Activated CD8-positive, alpha-beta memory T cell treated with anti-CD3 and anti-CD28 coated beads for 1 hour (primary cell): ENCODE data around the gene TYRO3.

ENCODE experiments used
- DNase-seq, 2 donors: peaks; one replicate each; pipeline ENCODE4 v3.0.0-alpha.2; 2020; ENCODE audit warnings: low read depth in 1 of 2; ENCODE audit errors: extremely low read depth in 1 of 2

Gene TYRO3

DNA sequence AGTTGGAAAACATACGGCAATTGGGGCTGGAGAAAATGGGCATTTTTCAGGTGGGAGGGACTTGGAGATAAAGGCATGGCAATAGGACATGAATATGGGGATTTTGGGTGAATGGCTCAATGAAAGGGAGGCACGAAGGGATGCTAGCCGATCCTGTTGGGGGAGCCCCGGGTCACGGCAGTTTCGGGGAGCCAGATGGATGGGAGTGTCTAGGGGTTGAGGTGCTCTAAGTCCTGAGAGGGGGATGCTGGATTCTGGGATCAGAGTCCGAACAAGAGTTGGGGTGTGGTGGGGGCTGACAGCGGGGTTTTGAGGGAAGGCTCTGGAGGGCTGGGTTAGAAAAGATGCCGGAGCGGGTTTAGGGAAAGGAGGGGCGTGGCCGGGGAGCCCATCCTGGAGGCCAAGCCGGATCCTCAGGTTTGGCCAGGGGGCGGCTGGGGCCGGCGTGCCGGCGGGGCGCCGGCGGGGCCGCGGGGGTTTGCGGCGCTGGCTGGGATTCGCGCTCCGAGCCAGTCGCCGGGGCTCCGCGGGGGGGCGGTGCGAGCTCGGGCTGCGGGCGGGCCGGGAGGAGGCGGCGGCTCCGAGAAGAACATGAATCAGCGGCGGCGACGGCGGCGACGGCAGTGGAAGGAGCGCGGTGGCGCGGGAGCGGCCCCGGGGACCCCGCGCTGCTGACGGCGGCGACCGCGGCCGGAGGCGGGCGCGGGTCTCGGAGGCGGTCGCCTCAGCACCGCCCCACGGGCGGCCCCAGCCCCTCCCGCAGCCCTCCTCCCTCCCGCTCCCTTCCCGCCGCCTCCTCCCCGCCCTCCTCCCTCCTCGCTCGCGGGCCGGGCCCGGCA is at the start of gene TYRO3:
Gene TYRO3, plus strand, starts transcription at position 813 of the 839 bp plus-strand sequence. CDS start 46 bp downstream, outside the sequence.
- DNase-seq = peak; percentile 33 to 58

DNA sequence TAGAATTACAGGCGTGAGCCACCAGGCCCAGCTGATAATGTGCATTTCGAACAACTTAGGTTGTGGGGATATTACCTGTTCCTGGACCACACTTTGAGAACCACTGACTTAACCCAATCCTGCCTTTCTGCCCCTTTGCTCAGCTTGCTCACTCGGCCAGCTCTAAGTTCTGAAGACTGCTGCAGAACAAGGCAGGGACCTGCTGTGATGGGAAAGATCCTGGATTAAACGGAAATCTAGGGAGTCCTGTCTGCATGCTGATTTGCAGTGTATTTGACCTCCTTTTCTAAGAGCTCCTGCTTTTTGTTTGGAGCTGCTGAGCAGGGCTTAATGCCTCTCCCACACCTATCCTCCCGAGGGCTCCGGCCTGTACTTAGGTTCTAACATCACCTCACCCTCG is 48.3 kb upstream of the TYRO3 start:
- no peak for DNase-seq

DNA sequence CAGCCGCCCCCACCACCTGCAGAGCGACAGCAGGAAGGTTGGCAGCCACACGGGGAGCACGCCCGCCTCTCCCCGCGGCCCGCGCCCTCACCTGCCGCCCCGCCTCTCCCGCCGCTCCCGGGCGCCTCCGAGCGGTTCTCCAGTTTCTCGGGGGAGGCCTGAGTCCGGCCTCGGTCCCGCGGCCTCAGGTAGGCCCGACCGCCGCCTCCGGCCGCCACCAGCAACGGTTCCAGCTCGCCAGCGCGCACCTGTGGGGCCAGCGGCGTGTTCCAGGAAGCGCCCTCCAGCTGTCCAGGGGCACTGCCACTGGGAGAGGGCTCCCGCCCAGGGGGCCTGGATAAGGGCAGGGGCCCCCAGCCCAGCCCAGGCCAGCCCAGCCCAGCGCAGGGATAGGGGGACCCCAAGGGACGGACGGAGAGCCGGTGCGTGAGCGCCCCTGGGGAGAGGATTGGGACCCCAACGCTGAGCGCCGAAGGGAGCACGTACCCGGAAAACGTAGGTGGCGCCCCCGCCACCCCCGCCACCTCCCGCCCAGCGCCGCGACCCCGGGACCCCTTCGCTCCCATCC is 47.6 kb upstream of the TYRO3 start:
- no peak for DNase-seq

DNA sequence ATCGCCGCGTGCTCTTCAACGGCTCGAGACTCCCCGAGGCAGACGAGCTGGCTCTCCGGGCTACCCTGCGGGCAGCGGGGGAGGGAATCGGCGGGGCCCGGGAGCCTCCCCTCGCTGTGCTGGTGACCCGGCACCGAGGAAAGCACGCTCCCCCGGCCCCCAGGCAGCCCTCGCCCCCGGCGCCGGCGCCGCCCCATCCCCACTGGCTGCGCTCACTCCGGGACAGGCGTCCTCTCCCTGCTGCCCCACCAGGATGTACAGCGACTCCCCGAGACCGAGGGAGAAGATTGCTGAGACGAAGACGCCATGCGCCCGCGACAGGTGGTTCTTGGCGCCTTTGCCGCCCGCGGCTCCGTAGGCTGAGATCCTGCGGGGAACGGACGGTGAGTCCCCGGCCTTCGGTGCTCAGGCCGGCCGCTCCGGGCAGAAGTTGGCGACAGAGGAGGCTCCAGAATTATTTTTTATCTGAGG is 47.1 kb upstream of the TYRO3 start:
- DNase-seq = no peak

DNA sequence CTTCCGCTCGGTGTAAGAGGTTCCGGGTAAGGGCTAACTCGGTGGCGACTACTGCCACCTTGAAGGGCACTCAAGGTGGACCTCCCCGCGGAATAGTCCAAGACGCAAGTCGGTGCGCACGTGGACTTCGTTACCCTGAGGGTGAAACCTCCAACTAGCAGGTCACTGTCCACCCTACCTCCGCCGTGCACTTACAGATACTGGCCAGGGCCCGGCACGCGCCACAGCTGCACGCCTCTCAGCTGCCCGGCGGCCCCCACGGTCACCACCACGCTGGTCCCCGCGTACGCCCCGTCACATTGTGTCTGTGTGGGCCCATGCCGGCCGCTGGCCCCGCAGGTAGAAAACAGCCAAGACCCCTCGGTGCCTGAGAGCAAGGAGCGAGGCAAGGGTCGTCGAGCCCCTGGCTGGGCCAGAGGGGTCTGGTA is 46.5 kb upstream of the TYRO3 start:
- no peak for DNase-seq

DNA sequence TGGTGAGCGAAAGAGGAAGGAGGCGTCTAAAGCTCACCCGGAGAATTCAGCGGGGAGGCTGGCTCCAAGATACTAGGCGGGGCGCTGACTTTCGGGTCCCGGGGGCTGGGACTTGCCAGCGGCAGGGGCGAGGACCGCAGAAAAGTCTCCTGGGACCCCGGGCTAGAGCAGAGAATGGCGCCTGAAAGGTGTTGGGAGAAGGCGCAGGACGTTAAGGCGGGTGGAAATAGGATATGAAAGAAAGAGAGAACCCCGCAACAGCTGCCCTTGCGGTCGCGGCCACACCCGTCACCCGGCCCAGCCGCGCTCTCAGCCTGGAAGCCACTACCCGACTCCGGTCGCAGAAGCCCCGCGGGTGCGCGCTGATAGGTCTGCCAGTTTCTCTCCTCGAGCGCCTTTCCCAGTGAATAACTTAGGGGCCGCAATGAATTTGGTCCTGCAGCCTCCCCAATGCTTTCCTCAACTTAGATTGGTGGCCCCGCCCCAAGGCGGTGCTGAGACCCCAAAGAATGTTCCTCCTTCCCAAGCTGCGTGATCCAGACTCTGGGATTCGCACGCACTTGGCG is 46.0 kb upstream of the TYRO3 start:
- DNase-seq = no peak

DNA sequence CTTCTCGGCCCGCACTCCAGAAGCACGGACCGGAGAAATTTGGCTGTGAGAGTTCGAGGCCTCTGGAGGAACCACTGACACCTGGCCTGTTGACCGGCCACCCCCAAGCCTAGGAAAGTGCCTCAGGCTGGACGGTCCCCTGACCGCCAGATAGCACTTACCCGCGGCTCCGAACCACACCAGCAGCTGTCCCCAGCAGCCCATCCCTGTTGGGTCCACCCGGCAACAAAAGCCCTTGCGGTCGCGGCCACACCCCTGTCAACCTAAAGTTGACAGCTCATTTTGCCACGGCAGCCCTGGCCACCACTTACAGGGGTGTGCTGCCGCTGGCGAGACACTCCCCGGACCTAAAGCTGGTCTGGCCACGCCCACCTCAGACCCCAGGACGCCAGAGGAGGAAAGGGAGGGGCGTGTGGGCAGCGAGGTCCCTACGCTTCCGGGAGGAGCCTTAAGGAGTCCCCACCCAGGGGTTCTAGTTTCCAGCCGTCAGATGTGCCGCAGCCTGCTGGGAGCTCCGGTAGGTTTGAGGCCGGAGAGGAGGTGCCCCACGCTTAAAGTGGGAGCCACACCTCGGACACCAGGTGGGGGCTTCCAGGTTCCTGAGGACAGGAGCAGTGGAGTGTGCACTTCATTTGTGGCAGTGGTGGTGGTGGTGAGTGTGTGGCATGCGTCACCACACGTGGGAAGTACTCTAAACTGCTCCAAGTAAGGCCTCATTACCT is 45.3 kb upstream of the TYRO3 start, which contains the start of gene LTK:
Gene LTK, minus strand, starts transcription at position 322 of the 722 bp plus-strand sequence. Its CDS starts 118 bp downstream, at position 204.
- no peak for DNase-seq

DNA sequence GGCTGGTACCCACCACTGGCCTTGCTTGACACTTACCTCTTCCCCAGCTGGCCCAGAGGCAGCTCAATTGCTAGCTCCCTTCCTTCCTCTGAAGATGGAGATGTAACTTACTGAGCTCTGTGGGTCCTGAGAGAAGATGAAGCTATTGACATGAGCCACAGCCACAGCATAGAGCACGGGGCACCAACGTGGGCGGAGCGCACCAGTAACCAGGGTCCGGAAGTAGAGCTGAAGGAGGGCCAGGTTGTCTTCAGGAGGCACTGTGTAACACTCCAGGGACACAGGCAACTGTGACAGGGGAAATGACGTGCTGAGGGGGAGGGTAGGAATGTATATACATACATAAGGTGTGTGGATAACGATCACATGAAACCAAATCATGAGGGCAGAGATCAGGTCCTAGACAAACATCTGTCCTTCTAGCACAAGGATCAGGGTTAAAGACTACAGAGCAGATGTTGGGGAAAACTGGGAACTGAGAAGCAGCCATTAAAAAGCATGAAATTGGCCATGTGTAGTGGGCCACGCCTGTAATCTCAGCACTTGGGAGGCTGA is 41.0 kb upstream of the TYRO3 start:
- no peak for DNase-seq

DNA sequence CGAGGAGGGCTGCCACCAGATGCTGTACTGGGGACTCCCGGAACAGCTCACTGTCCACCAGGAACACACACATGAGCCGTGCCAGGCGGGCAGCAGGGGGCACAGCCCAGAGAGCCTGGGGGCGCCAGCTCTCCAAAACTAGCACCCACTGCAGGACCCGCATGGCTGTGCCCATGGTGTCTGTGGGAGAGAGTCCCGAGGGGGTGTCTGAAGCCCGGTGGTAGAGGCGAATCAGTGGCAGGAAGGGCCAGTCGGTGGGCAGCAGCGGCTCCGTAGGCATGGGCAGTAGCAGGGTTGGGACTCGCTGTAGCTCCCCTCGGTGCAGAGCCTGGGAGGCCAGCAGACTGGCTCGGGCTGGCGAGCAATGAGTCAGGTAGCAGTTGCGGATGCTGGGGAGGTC is 38.4 kb upstream of the TYRO3 start:
- no peak for DNase-seq

DNA sequence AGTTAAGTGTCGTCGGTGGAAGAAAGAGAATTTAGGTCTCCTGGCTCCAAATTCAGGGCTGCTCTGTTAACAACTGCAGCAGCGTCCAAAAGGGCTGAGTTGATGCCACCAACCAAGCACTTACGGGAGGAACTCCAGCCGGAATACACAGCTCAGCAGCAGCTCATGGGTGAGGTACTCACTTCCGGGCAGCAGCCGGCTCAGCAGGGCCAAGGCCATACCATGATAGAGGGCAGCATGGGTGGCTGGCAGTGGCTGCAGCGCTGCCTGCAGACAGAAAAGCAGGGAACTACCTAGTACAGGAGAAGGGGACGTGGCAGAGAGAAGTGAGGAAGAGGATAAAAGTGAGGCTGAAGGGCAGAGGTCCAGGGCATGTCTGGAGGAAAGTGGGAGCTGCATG is 37.4 kb upstream of the TYRO3 start:
- DNase-seq = no peak

DNA sequence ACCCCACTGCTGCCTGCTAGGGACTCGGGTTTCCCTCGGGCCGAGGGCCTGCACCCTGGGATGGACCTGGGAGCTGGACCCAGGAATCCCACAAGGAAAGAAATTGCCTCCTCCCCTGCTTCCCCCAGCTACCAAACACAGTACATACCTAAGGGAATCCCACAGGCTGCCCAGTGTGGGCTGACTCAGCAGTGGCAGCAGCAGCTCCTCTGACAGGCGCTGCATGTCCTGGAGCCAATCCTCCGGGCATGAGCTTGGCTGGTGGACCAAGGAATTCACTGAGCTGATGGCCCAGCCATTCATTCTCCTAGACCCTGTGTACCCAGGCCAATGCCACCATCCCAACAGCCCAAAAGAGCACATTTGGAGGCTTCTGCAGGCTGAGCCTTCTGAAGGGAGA is 35.9 kb upstream of the TYRO3 start:
- no peak for DNase-seq

DNA sequence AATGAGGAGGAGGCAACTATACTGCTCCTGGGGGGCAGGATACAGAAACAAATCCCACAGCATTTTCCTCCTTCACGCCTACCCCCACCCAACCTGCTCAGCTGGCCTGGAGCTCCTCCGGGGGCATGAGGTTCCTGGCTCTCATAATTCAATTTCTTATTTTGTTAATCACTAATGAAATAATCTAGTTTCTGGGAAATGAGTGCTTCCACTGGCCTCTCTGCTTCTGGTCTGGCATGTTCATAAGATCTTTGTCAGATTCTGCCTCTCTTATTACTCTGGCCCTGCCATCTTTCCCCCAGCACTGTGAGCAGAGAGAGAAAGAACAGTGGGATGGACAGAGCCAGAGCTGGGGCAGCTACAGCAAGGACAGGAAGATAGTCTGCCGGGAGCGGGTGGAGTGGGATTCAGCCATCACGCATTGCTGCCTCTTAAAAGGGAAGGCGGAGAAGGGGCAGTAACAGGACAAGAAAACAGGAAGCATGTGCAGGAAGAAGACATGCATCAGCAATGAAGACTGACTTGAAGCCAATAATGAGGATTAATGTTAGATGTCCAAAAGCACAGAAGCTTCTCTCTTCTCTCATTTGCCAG is 28.6 kb upstream of the TYRO3 start:
- no peak for DNase-seq

DNA sequence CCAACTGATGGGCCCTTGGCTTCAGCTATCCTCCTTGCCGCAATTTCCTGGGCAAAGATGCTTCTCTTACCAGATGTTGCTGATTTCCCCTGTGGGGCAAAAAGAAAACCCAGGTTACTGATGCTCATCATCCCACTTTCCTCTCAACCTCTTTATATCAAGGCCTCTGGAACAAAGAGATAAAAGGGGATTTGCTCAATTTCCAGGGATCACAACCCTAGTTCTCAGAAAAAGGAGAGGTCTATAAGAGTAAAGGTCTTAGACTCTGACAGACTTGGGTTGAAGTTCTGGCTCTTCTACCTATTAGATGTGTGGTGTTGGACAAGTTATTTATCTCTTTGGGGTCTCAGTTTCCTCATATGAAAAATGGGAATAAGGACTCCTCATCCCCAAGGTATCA is 23.5 kb upstream of the TYRO3 start:
- no peak for DNase-seq

DNA sequence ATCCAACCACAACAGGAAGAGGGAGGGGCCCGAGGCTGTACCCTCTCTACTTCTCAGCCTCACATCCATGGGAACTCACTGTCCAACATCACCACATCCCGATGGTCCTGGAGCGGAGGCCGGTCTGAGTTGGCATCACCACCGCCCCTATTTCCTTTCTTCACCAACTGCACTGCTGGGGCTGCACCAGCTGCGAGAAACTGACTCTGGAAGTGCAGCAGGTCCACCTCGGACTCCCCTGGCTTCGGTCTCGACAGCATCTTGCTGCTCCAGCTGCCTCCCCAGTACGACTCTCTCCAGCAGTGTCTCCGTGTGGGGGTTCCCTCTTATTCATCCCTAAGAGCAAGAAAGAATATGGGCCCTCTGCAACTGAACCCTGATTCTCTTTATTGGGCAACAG is 22.1 kb upstream of the TYRO3 start:
- no peak for DNase-seq

DNA sequence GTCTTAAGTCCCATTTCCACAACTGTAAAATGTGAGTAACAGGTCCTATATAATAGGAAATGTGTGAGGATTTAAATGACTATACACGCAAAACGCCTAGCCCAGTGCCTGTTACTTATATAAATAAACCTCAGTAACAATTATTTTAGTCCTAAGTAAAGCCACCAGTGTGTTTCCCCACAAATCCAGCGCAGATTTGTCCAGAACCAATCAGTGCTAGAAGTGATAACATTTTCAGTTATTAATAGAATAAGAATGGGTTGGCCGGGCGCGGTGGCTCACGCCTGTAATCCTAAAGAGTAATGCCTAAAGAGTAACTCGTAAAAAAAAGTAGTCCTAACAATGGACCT is 15.5 kb upstream of the TYRO3 start:
- no peak for DNase-seq

DNA sequence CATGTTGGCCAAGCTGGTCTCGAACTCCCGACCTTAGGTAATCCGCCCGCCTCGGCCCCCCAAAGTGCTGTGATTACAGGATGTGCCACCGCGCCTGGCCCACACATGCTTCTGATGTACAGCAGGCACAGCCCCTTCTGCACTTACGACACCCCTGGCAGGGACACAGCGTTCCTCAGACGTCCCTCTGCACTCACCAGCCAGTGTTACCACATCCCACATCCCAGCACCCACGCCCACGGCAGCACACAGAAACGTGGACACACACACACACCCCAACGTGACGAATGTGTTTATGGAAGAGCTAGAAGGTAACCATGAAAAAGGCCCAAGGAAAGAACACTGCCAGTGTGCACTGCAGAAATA is 14.4 kb upstream of the TYRO3 start:
- no peak for DNase-seq

DNA sequence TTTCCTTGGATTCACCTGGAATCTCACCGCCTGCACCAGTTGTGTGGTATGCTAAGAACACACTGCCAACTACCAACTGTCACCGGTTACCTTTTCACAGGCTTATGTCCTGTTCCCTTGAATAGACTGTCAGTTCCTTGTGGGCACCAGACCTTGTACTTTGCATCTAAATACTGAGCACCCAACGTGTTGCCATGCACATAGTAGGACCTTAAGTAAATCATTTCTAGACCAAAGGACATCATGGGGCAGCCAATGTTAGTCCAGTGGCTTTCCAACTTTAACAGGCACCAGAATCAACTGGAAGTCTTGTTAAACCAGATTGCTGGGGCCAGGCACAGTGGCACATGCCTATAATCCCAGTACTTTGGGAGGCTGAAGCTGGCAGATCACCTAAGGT is 13.8 kb upstream of the TYRO3 start:
- DNase-seq = no peak

DNA sequence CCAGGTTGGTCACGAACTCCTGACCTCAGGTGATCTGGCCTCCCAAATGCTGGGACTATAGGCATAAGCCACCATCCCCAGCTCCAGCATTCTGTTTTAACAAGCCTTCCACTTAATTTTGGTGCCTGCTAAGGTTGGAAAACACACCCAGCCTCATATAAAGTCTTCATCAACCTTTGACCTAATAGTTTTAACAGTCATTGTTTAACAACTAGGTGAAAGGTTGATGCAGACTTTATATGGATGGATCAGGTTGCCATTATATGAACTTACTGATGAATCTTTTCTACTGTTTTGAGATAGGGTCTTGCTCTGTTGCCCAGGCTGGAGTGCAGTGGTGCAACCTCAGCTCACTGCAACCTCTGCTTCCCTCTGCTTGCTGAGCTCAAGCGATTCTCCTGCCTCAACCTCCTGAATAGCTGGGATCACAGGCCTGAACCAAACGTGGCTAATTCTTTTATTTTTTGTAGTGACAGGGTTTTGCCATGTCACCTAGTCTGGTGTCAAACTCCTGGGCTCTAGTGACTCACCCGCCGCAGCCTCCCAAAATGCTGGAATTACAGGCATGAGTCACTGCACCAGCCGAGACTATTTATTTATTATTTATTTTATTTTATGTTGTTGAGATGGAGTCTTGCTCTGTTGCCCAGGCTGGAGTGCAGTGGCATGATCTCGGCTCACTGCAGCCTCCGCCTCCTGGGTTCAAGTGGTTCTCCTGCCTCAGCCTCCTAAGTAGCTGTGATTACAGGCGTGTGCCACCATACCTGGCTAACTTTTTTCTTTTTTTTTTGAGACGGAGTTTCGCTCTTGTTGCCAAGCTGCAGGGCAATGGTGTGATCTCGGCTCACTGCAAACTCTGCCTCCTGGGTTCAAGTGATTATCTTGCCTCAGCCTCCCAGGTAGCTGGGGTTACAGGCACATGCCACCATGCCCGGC is 11.9 kb upstream of the TYRO3 start:
- DNase-seq = no peak

DNA sequence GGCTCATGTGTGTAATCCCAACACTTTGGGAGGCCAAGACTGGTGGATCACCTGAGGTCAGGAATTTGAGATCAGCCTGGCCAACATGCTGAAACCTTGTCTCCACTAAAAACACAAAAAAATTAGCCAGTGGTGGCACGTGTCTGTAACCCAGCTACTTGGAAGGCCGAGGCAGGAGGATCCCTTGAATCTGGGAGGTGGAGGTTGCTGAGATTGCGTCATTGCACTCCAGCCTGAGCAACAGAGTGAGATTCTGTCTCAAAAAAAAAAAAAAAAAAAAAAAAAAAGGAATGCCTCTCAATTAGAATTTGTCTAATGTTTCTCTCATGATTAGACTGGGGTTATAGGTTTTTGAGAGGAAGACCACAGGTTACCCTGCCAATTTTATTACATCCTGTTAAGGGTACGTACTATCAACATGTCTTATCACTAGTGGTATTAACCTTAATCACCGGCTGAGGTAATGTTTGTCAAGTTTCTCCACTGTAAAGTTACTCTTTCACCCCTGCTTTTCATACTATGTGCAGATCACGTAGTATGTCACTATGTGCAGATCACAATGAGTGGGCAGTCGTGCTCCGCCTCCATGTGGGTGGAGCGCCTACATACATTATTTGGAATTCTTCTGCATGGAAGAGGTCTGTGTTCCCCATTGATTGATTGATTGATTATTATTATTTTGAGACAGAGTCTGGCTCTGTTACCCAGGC is 8.8 kb upstream of the TYRO3 start:
- DNase-seq = no peak
